GM19351 (cell line): Measurements from ENCODE around the gene LMBRD2.
A peak's percentile ranks its signal among the peaks of the same experiment; 100 is the strongest.
"Not testable (repeated sequence)": the region's sequence is repeated elsewhere in the genome, so short reads cannot be mapped to it uniquely, and the experiment has no call there.

Source experiments
- ATAC-seq: cut with Tn5 transposase; IDR thresholded peaks from one replicate; pipeline ENCODE4 v1.9.1; 2021; ENCODE audit warnings: mild to moderate bottlenecking, moderate library complexity; ENCODE audit not compliant: unreplicated experiment

LMBRD2 gene

DNA sequence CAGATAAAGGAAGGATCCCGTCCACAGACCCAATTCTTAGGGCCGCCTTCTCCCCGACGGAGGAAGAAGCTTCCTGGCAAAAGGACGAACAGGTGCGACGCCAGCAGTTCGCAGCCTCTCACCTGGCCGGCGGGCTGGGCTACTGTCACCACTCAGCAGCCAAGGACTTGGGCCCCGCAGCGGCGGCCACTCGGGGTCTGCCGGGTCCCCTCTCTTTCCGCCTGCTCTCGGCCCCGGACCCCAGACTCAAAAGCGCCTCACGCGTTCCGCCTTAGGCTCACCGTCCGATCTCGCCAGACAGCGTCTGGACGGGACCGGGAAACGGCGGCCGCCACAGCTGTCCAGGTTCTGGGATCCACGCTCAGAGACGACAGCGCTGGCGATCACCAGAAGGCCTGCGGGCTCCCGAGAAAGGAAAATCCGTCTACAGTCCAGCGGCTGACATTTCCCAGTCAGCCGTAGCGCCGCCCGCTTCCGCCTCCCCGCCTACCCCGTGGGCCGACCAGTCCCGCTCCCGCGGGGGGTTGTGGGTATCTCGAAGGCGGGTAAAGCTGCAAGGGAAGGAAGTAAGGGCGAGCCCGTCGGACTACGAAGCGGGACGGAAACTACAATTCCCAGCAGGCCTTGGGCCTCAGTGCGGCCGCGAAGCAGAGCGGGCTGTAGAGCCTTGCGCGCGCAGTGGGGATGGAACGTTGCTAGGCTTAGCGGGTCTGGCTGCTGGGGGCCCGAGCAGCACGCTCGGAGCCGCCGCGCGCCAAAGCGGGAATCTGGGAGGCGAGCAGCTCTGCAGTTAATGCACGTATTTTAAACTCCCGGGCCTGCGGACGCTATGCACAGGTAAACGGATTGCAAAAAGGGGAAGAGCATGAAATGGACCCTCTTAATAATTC lies at the start of gene LMBRD2, which contains the start of gene SKP2:
TSS of gene LMBRD2 (minus strand) at position 454 of the 890 bp plus-strand sequence. CDS start 8,538 bp downstream, outside the sequence.
TSS of gene SKP2 (plus strand) at position 678 of the 890 bp plus-strand sequence. CDS start at position 830, 152 bp downstream.
- ATAC-seq: peak; percentile 95

DNA sequence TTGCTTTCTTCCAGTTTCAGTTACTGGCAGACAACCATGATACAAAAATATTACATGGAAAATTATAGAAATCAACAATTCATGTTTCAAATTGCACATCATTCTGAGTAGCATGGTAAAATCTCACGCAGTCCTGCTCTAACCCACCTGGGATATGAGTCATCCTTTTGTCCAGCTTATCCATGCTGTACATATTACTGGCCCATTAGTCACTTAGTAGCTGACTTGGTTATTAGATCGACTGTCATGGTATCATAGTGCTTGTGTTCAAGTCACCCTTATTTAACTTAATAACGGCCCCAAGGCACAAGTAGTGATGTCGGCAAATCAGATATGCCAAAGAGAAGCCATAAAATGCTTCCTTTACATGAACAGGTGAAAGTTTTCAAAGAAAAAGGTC lies 48.8 kb upstream of the LMBRD2 start:
- no peak for ATAC-seq

DNA sequence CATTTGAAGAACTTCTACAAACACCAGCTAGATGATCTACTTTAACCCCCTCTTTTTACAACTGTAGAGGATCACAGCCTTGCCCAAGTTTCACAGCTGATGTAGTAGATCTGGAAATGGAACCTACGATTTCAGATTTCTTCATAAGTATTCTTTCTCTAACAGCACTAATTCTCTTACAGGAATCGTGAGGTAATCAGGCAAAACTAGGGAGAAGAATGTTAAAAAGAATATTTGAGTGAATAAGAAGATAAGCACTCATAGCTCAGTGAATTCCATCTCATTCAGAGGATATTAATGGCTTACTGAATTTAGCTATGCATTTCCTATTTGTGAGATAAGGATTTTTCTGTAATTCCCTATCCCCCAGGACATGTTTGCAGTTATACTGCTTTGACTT lies 47.9 kb upstream of the LMBRD2 start:
- no peak for ATAC-seq

DNA sequence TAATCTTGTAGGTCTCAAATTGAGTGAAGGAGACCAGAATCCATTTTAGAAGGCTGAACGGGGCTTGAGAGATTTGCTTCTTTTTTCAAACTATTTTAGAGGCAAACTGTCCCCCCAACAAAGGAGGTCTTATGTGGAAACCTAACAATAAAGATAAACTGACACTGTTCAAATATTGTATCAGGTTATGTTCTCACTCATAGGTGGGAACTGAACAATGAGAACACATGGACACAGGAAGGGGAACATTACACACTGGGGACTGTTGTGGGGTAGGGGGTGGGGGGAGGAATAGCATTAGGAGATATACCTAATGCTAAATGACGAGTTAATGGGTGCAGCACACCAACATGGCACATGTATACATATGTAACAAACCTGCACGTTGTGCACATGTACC lies 47.1 kb upstream of the LMBRD2 start:
- not testable (repeated sequence) for ATAC-seq

DNA sequence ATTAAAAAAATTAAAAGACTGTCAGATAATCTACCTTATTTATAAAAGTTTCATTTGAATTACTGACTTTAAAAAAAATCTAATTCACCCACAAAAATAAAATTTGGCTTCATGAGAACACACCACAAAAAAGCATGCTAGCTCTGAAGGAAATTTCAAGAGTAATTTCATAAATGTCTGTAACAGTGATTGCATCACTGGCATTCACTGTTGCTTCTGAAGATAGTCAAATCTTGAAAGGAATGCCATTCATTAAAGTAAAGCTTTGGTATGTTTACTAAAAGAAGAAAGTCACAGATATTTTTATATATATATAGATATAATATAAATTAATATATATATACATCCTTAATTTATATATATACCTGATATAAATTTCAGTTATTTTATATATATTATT lies 46.6 kb upstream of the LMBRD2 start:
- no peak for ATAC-seq

DNA sequence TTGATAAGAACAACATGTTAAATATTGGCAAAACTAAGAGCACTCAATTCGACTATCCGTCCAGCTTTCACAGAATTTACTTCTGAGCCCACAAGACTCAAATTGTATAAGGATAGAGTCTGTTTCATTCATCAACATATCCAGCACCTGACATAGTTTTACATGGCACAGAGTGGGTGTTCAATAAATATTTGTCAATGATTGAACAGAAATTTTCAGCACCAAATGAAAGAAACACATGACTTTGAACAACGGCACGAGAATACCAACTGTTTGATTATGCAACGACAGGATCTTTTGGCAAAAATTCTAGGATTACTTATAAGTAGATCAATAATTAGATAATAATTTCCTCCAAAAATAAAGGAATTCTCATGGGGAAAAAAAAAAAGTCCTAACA lies 42.1 kb upstream of the LMBRD2 start:
- no peak for ATAC-seq

DNA sequence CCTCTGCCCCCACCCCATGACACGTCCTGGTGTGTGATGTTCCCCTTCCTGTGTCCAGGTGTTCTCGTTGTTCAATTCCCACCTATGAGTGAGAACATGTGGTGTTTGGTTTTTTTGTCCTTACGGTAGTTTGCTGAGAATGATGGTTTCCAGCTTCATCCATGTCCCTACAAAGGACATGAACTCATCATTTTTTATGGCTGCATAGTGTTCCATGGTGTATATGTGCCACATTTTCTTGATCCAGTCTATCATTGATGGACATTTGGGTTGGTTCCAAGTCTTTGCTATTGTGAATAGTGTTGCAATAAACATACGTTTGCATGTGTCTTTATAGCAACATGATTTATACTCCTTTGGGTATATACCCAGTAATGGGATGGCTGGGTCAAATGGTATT lies 32.7 kb upstream of the LMBRD2 start:
- not testable (repeated sequence) for ATAC-seq

DNA sequence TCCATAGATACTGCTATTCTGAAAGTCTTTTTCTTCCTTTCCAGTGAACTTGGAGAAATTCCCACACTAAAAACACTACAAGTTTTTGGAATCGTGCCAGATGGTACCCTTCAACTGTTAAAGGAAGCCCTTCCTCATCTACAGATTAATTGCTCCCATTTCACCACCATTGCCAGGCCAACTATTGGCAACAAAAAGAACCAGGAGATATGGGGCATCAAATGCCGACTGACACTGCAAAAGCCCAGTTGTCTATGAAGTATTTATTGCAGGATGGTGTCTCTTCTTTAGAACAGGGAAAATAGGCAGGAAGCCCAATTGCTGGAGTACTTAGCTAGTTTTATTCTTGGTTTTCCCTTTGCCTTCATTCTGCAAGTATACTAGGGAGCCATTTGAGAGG lies 30.1 kb upstream of the LMBRD2 start:
- ATAC-seq: no peak

DNA sequence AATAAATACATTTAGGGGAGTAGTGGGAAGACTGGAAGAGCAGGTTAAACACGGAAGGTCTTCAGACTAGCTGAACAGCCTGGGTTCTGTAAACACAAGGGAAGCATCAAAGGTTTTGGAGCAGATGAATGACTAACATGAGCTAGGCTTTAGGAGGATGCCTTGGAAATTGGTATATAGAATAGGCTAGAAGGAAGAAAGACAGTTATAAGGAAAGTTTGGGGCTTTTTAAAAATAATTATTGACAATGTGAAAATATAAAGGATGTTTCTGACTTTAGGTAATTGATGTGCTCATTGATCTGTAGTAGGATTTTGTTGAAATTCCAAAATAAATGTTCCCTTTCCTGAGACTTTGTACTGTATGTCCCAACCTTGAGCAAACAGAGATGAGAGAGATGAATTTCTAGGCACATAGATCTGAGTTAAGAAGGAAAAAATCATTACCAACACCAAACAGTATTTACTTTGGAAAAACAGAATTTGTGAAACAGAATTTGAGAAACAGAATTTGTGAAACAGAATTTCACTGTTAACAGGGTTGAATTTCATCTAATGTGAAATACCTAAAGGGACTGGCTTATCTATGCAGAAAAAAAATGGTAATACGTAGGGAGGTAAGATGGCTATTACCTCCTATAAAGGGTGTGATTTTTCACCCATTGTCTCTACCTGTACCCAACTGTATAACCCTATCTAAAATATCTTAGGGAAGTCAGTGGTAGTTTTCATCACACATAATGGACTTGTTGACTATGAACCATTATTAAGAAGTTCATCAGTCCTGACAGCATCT lies 29.1 kb upstream of the LMBRD2 start:
- ATAC-seq: no peak

DNA sequence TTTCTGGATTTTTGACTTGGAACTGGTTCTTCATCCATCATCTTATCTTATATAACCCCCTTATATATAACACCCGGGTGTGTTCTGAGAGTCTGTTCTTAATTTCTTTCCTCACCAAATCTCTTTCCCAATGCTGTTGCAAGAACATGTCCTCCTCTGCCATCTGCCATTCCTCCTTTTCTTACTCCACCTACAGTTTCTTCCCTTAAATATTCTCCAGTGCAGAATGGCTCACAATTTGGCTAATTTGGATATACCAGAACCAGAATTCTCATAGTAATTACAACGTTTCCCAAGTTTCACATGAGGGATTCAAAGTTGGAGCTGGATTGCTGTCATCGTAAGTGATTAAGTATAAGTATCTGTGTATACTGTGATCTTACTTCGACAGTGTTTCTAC lies 28.3 kb upstream of the LMBRD2 start:
- ATAC-seq: no peak

DNA sequence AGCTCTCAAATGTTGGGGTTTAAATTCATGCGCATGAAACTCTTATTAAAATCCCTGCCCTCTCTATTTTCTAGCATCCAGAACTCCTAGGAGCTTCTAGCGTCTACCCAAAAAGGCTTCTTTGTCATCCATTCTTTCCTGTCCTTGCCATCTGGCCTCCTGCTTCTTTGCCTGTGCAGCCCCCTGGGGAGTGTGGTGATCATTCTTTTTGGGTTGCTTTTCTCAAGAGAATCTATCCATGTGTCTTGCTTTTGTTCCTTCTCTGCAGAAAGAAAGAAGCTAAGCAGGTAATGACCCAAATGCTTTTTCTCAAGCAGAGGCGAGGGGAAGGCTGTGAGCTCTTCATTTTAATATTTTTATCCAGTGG lies 26.8 kb upstream of the LMBRD2 start:
- no peak for ATAC-seq

DNA sequence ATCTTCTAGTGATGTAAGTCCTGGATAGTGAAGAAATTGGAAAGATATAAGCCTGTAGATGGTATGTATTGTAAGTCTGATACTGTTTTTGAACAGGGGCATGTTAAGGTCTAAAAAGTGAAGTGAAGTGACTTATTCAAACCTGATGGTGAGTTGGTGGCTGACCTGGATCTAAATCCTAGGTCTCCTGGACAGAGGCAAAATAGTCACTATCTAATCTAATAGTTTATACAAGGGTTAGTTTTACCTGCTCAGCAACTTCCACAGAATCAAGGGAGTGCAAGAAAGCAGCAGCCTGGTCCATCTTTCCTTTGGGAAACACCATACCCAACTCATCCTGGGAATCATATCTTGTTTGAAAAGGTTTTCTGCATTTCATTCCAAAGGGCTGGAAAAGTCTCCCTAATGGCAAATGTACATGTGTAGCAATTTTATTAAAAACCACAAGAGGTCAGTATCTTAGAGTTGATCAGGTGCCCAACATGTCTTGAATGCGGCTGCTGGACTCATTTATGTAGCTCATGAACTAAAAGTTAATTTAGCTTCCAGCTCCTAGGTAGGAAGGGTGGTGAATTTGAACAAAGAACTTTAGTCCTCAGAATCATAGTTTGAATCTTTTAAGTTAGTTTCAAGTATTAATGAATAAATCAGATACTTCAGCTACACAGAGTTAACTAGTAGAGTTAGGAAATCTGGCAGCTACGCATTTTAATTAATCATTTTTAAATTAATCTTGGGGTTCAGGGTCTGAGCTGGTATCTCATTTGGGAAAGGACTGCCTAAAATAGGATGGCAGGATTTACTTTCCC lies 26.2 kb upstream of the LMBRD2 start:
- ATAC-seq: no peak

DNA sequence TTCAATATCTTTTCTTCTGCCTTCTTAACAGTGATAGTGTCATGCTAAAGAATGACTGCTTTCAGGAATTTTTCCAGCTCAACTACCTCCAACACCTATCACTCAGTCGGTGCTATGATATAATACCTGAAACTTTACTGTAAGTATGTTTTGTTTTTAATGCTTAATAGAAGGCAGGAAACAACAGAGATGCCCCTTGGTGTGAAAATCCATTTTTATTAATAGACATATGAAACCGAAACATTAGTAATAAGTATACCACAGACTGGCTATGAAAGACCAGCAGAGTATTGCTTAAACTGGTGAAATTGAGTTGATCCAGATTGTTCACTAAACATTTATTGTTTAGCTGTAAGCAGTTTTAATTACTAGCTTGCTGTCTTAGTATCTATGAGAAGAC lies 25.5 kb upstream of the LMBRD2 start:
- peak; percentile 95 for ATAC-seq

DNA sequence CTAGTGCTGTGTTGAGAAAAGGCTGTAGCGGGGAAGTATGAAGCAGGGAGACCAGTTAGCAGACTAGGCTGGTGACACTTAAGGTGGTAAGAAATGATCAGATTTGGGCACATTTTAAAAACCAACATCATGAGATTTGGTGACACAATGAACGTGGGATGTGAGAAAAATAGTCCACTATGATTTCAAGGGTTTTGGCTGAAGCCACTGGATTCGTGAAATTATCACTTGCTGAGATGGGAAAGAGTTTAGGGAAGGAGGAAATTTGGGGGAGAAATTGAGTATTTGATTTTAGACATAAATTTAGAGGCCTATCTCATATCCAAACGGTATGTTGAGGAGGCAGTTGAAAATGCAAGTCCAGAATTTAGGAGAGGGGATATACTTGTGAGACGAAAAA lies 23.4 kb upstream of the LMBRD2 start:
- ATAC-seq: no peak

DNA sequence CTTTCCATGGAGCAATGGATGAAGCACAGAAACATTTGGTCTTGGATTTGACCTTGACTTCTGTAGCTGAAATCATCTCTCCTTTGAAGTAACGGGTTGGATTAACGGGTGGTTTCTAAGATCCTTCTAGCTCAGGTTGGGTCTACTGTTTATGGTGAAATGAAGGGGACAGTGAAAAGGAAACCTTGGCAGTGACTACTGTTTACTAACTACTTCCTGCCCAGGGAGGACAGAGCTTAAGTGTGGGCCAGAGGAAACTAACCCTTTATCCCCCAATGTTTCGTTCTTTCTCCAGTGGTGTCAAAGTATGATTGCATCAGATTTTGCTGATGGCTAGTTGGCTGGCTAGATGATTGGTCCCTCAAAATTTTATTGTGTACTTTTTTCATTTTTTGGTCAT lies 22.4 kb upstream of the LMBRD2 start:
- ATAC-seq: no peak

DNA sequence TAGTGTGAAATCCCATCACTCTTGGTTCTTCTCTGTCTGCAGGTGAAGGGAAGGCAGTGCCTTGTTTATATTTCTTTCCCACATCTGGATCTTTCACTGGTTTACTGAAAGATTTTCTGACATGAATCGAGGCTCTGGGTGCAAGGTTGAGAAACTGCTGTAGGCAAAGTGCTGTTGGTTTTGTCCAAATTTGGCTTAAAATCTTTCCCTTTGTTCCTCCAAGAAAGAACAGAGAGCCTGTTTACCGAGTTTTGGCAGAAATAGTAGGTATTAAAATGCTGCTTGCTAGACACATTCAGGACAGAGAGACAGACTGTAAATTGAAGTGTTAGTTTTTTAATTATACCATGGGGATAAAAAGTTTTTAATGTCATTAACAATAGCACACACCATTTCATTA lies 21.7 kb upstream of the LMBRD2 start:
- ATAC-seq: no peak

DNA sequence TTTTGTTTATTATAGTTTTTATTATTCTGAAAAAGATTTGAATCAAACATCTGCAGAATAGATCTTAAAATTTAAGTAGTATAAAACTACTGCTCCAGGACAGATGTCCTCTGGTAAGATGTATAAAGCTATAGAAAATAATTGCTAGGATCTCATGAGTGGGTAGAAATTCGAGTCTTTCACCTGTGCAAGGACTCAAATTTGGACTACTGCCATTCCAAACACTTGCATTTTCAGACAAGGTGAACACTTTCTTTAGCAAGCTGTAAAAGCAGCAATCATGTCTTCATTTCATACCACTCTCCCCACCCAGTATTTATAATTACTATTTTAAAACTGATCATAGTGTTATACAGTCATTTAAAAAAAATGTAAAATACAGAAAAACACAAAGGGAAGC lies 20.9 kb upstream of the LMBRD2 start:
- ATAC-seq: no peak

DNA sequence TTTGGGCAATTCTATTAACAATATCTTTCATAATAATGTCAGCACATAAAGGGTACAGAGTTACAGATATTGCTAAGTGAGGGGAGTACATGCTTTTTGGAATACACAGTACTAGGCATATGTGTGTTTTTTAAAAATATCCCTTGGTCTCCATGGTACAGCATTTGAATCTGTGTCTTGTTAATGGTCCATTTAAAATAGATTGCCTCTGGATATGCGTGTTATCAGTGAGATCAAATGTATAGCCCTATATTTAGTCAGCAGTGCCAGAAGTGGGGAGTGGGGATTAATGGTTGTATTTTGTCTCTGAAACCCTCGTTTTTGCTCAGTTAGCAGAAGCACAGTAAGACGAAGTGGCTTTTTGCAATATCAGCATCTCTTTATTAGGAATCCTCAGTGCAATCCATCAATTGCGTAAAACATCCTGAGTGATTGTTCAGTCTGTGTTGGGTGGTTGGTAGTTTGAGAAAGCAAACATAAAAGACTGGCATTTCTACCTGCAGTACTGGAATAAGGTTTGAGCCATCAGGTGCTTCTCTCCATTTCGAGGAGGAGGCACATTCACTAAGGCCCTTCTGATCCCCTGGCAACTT lies 19.2 kb upstream of the LMBRD2 start:
- ATAC-seq: no peak

DNA sequence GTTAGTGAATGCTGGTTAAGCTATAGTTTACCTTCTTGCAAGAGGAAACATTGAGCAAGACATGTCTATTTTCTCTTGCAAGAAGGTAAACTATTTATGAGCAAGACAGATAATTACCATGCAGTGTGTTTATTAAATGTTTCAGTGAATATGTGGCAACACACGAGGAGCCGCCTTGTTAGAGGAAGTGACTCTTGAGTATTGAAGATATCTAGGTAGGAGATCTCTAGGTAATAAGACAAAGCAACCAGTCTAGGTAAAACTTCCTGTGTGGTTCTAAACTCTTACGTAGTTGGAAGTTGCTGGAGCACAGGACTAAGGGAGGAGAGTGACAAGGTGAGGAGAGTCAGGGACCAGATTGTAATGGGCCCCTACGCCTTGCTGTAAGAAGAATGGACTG lies 17.1 kb upstream of the LMBRD2 start:
- no peak for ATAC-seq

DNA sequence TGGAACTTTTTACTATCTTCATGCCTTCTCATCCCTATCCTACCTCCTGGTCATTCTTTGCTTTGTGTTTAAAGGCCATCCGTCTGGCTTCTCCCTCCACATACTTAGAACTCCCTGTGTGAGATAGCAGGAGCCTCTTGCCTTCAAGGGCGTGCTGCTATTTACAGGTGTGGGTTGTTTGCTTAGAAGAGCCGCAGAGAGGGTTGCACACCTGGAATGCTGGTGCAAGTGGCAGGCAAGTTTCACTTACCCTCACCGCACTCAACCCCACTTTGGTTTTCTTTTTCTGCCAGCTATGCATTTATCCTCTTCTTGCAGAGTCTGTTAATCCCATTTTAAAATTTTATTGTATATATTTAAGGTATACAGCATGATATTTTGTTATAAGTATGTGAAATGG lies 12.8 kb upstream of the LMBRD2 start:
- no peak for ATAC-seq
